K562 (cell line): Measurements from ENCODE around the gene CNOT9. TPM values are rescaled to one million over a fixed set of nuclear protein-coding genes. Genes with fewer than 3 reads are reported as not detected.

Experiments
- ATAC-seq: fragments of 200-7000 bp; cut with Tn5 transposase; 3 replicates; pipeline ENCODE4 v1.9.1; 2020; ENCODE audit warnings: moderate library complexity
- BruUV-seq: library from RNA; stranded (reverse); fragments of 400-500 nt; replicated peaks from 2 replicates; lab custom pipeline; 2021; lab: Mats Ljungman, UMichigan
- CTCF ChIA-PET: fragments of 300-600 bp; formaldehyde crosslinking; extraction: SDS; loops from one replicate; lab custom pipeline; 2021; ENCODE audit warnings: low intra/inter-chr PET ratio; lab: Yijun Ruan, JAX
- POLR2A ChIA-PET: fragments of 300-600, 350-650 bp; sonication (Branson Sonifier 250); formaldehyde crosslinking; extraction: SDS; loops from one replicate; lab custom pipeline; 2021; ENCODE audit warnings: antibody characterized with exemption, inconsistent platforms; lab: Yijun Ruan, JAX
- DNase-seq, 4 experiments: peaks; one replicate each; pipeline versions ENCODE4 v3.0.0 to v3.0.0-alpha.2; 2011 to 2018; ENCODE audit warnings: low spot score in 3 of 4, mixed read lengths in 3 of 4; ENCODE audit errors: extremely low read depth in 1 of 4
- FAIRE-seq: peaks from 2 replicates; lab custom pipeline; 2011; peaks lifted over from hg19 to GRCh38; lab: Jason Lieb, UNC
- H2AFZ ChIP-seq: 2 replicates; pipeline ENCODE4 v1.6.0; 2011; ENCODE audit warnings: low read depth, low read length, control low read depth, inconsistent platforms
- H3K27ac ChIP-seq: fragments of 200-600 bp; 3 replicates; pipeline ENCODE4 v1.8.0; 2011; ENCODE audit warnings: low read depth, mild to moderate bottlenecking, control low read depth, inconsistent platforms, low read length, moderate library complexity, mixed read lengths; ENCODE audit errors: extremely low read depth
- H3K27me3 ChIP-seq, 2 experiments: fragments of 300-600 bp in 1 of 2; 2 replicates in 1 of 2; 3 replicates in 1 of 2; pipeline versions ENCODE4 v1.6.0 to v1.8.0; 2011; ENCODE audit warnings: inconsistent platforms in 2 of 2, low read length in 2 of 2, mild to moderate bottlenecking in 1 of 2, mixed read lengths in 1 of 2, moderate library complexity in 1 of 2; ENCODE audit not compliant: control insufficient read depth in 2 of 2, insufficient read depth in 2 of 2
- H3K36me3 ChIP-seq: fragments of 300-600 bp; 3 replicates; pipeline ENCODE4 v1.8.0; 2011; ENCODE audit warnings: mild to moderate bottlenecking, low read length, inconsistent platforms; ENCODE audit not compliant: control insufficient read depth, insufficient read depth
- H3K4me1 ChIP-seq, 2 experiments: fragments of 200-600 bp in 1 of 2; replicated peaks in 1 of 2; 2 replicates in 1 of 2; 3 replicates in 1 of 2; pipeline versions ENCODE4 v1.5.1 to v1.8.0; 2011; ENCODE audit warnings: inconsistent platforms in 2 of 2, low read length in 2 of 2, mild to moderate bottlenecking in 1 of 2, mixed read lengths in 1 of 2, moderate library complexity in 1 of 2; ENCODE audit not compliant: control insufficient read depth in 2 of 2, insufficient read depth in 2 of 2
- H3K4me2 ChIP-seq: 2 replicates; pipeline ENCODE4 v1.6.1; 2011; ENCODE audit warnings: low read length, control low read depth, inconsistent platforms, mixed read lengths; ENCODE audit not compliant: insufficient read depth
- H3K4me3 ChIP-seq: fragments of 200-600 bp; sonication (generic), shearing (Covaris generic); 2 replicates; pipeline ENCODE4 v1.5.1; 2016; ENCODE audit warnings: control low read depth, inconsistent platforms
- H3K79me2 ChIP-seq: fragments of 200-600 bp; 3 replicates; pipeline ENCODE4 v1.8.0; 2011; ENCODE audit warnings: low read length, inconsistent platforms; ENCODE audit not compliant: control insufficient read depth, insufficient read depth
- H3K9ac ChIP-seq, 2 experiments: 2 replicates each; pipeline versions ENCODE4 v1.6.0 to v1.6.1; 2011; ENCODE audit warnings: low read depth in 2 of 2, low read length in 2 of 2, control low read depth in 1 of 2, inconsistent platforms in 1 of 2, mild to moderate bottlenecking in 1 of 2, mixed read lengths in 1 of 2; ENCODE audit not compliant: insufficient read depth in 1 of 2
- H3K9me1 ChIP-seq: one replicate; pipeline ENCODE4 v1.6.0; 2011; ENCODE audit warnings: inconsistent platforms, mild to moderate bottlenecking, low read length, moderate library complexity; ENCODE audit not compliant: control insufficient read depth, insufficient read depth
- H3K9me3 ChIP-seq: replicated peaks from 2 replicates; pipeline ENCODE4 v1.5.1; 2011; ENCODE audit warnings: low read depth, low read length, inconsistent platforms; ENCODE audit not compliant: control insufficient read depth, insufficient read depth
- H4K20me1 ChIP-seq: replicated peaks from 2 replicates; pipeline ENCODE4 v1.6.1; 2011; ENCODE audit warnings: low read length, inconsistent platforms, mixed read lengths; ENCODE audit not compliant: control insufficient read depth, insufficient read depth
- DDX20 ChIP-seq: fragments of 450-650 bp; IDR thresholded peaks from 2 replicates; pipeline ENCODE4 v1.6.1; 2016; ENCODE audit warnings: missing genetic modification characterization, low read depth, mild to moderate bottlenecking, missing compliant biosample characterization, moderate library complexity
- HIVEP1 ChIP-seq: fragments of 250-450 bp; sonication (Bioruptor Pico); IDR thresholded peaks from 2 replicates; pipeline ENCODE4 v1.4.0; 2020; ENCODE audit warnings: mild to moderate bottlenecking
- KDM2B ChIP-seq: fragments of 250-450 bp; sonication (Bioruptor Pico); IDR thresholded peaks from 2 replicates; pipeline ENCODE4 v1.8.0; 2021; ENCODE audit warnings: mild to moderate bottlenecking, moderate library complexity
- MCM2 ChIP-seq: fragments of 450-650 bp; IDR thresholded peaks from 2 replicates; pipeline ENCODE4 v1.6.1; 2017; ENCODE audit warnings: low read depth, mild to moderate bottlenecking
- MIER1 ChIP-seq: fragments of 450-650 bp; IDR thresholded peaks from 2 replicates; pipeline ENCODE4 v1.6.1; 2016; ENCODE audit warnings: antibody characterized with exemption, mild to moderate bottlenecking, low read depth
- NELFE ChIP-seq: IDR thresholded peaks from 2 replicates; pipeline ENCODE4 v1.6.1; 2011; ENCODE audit warnings: mild to moderate bottlenecking; ENCODE audit not compliant: insufficient read depth, insufficient read length
- PHB2 ChIP-seq: fragments of 450-650 bp; IDR thresholded peaks from 2 replicates; pipeline ENCODE4 v1.6.1; 2017; ENCODE audit warnings: low read depth
- RBFOX2 ChIP-seq: fragments of 200-400 bp; formaldehyde crosslinking; IDR thresholded peaks from 2 replicates; pipeline ENCODE4 v1.6.1; 2017; ENCODE audit warnings: low read depth, mild to moderate bottlenecking, low read length, moderate library complexity
- SAP30 ChIP-seq: fragments of 200-600 bp; sonication (generic); IDR thresholded peaks from 2 replicates; pipeline ENCODE4 v1.6.1; 2012; ENCODE audit warnings: borderline replicate concordance, low read depth, mild to moderate bottlenecking, moderate library complexity, low read length, control low read depth, inconsistent platforms; ENCODE audit not compliant: insufficient read depth, poor library complexity, severe bottlenecking
- SMAD3 ChIP-seq: fragments of 450-650 bp; formaldehyde crosslinking; conservative IDR thresholded peaks from 2 replicates; pipeline ENCODE4 v1.4.0; 2020; ENCODE audit warnings: mild to moderate bottlenecking
- SNIP1 ChIP-seq: fragments of 450-650 bp; IDR thresholded peaks from 2 replicates; pipeline ENCODE4 v1.7.1; 2017; ENCODE audit warnings: low read depth, mild to moderate bottlenecking
- SPI1 ChIP-seq: IDR thresholded peaks from 2 replicates; pipeline ENCODE4 v1.6.1; 2011; ENCODE audit warnings: low read depth, low read length, control low read depth, borderline replicate concordance
- TEAD2 ChIP-seq: fragments of 450-650 bp; IDR thresholded peaks from 2 replicates; pipeline ENCODE4 v1.6.1; 2016; ENCODE audit warnings: missing genetic modification characterization, control low read depth, missing compliant biosample characterization
- XRCC4 ChIP-seq: IDR thresholded peaks from one replicate; pipeline ENCODE4 v1.6.1; 2011; ENCODE audit not compliant: insufficient read depth, insufficient read length; ENCODE audit errors: extremely low read depth
- XRCC5 ChIP-seq: fragments of 200-400 bp; formaldehyde crosslinking; IDR thresholded peaks from 2 replicates; pipeline ENCODE4 v1.6.1; 2017; ENCODE audit warnings: low read depth, mild to moderate bottlenecking, low read length
- ZNF584 ChIP-seq: fragments of 200-800 bp; sonication (Bioruptor generic); IDR thresholded peaks from 2 replicates; pipeline ENCODE4 v1.6.1; 2016; ENCODE audit warnings: low read depth, mild to moderate bottlenecking, missing genetic modification characterization, missing compliant biosample characterization
- WGBS: fragments of 100-300 bp; shearing (Covaris generic); methylation state at CpG from one replicate; pipeline ENCODE4 v1.1.6; 2016; ENCODE audit warnings: low coverage, mixed read lengths; ENCODE audit not compliant: insufficient coverage; ENCODE audit errors: missing lambda C conversion rate; 5-methylcytosine and 5-hydroxymethylcytosine counted together
- in situ Hi-C: fragments of 300-500 bp; cut with MboI; formaldehyde crosslinking; loops from 4 replicates; pipeline ENCODE4 v1.15.0; 2018; ENCODE audit warnings: inconsistent platforms, mixed read lengths
- intact Hi-C: fragments of 100-400 bp; cut with micrococcal nuclease; formaldehyde crosslinking; loops from 2 replicates; pipeline ENCODE4 v1.14.2; 2022
- polyA plus RNA-seq, 8 experiments: library from polyadenylated mRNA; depleted of rRNA in 4 of 8; stranded (reverse) in 5 of 8; unstranded in 3 of 8; fragments of >200 nt; fragmentation: Nextera tagmentation in 2 of 8; fragmentation: Illumina TruSeq in 1 of 8; extraction: Ambion mirVana in 2 of 8; extraction: Trizol in 1 of 8; gene quantifications; 2 replicates each; pipeline versions ENCODE4 v1.2.1 to v1.2.3, GENCODE V29; 2011 to 2014; ENCODE audit warnings: inconsistent platforms in 1 of 8, missing spikeins in 1 of 8
- total RNA-seq, 7 experiments: library from RNA; depleted of rRNA in 6 of 7; stranded (reverse); fragments of >200 nt in 6 of 7; fragmentation: Illumina TruSeq in 2 of 7; extraction: Trizol in 2 of 7; gene quantifications; 2 replicates each; pipeline versions ENCODE4 v1.2.1 to v1.2.3, GENCODE V29; 2011 to 2021; ENCODE audit warnings: low replicate concordance in 1 of 7
- TF ChIP-seq, protein P1 (sequence below), 3 experiments: IDR thresholded peaks in 2 of 3; conservative IDR thresholded peaks in 1 of 3; 2 replicates each; pipeline ENCODE4 v1.5.1; 2011 to 2012; ENCODE audit warnings: low read length in 3 of 3, mild to moderate bottlenecking in 3 of 3, control low read depth in 2 of 3, improper control_type of control experiment in 1 of 3, inconsistent platforms in 1 of 3, low read depth in 1 of 3, mixed read lengths in 1 of 3, moderate library complexity in 1 of 3; ENCODE audit not compliant: insufficient read depth in 2 of 3
- TF ChIP-seq, protein P2 (sequence below): fragments of 450-650 bp; IDR thresholded peaks from 2 replicates; pipeline ENCODE4 v1.6.1; 2016; ENCODE audit warnings: mild to moderate bottlenecking

Gene CNOT9
- total and polyA plus RNA-seq, 9 of the 15 experiments (the other 6 are each of a cell fraction or from before 2014, with no cell fraction given): 19.0 to 82.6 (median 46.7) TPM

DNA sequence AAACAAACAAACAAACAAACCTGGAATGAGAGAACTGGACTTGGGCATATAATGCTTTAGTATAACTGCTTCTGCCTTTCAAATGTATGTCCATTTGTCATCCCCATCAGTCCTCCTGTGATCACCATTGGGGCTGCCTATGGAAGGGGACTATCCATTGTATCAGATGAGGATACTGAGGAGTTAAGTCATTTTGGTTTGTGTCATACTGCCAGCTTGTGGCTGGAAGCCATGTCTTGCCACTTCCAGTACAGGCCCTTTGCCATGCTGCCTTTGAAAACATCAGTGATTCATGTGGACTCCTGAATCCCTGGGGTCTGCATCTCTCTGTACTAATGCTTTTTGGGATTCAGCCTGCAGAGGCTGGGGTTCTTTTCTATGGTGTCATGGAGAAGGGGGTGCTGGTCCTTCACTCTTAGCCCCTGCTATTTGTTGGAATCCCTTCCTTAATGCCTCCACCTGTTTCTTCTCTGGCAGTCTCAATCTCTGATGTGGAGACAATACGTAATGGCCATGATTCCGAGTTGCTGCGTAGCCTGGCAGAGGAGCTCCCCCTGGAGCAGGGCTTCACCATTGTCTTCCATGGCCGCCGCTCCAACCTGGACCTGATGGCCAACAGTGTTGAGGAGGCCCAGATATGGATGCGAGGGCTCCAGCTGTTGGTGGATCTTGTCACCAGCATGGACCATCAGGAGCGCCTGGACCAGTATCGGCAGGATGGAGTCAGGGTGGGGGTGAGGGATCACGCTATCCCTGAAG, 49.6 kb downstream of the CNOT9 start (continued):
- TF ChIP-seq, protein P1, sequence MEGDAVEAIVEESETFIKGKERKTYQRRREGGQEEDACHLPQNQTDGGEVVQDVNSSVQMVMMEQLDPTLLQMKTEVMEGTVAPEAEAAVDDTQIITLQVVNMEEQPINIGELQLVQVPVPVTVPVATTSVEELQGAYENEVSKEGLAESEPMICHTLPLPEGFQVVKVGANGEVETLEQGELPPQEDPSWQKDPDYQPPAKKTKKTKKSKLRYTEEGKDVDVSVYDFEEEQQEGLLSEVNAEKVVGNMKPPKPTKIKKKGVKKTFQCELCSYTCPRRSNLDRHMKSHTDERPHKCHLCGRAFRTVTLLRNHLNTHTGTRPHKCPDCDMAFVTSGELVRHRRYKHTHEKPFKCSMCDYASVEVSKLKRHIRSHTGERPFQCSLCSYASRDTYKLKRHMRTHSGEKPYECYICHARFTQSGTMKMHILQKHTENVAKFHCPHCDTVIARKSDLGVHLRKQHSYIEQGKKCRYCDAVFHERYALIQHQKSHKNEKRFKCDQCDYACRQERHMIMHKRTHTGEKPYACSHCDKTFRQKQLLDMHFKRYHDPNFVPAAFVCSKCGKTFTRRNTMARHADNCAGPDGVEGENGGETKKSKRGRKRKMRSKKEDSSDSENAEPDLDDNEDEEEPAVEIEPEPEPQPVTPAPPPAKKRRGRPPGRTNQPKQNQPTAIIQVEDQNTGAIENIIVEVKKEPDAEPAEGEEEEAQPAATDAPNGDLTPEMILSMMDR (IDR thresholded peaks at IDR 0.05 in 2 of 3, conservative IDR thresholded peaks at IDR 0.05 in 1 of 3; ENCODE audit: insufficient read depth in 2 of 3, low read depth in 1 of 3, low read length in 3 of 3): peak in 1 of 3 experiments; percentile 13; a peak in 1 of 6 replicates
- TF ChIP-seq, all 486 proteins: peak for 4

DNA sequence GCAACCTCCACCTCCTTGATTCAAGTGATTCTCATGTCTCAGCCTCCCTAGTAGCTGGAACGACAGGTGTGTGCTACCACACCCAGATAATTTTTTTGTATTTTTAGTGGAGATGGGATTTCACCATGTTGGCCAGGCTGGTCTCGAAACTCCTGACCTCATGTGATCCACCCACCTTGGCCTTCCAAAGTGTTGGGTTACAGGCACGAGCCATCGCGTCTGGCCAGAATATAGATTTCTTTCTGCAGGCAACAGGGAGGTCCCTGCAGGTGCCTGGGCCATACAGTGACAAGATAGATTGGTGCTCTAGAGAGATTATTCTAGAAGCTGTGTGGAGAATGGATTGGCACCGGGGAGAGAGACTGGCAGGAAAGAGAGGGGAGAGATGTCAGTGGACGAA, 52.4 kb downstream of the CNOT9 start:
- TF ChIP-seq SNIP1 (no peak), SAP30 (no peak), HIVEP1 (CRISPR knock-in tag) (no peak), MIER1 (no peak), NELFE (no peak), XRCC5 (no peak), ZNF584 (CRISPR knock-in tag) (no peak), MCM2 (no peak), RBFOX2 (no peak), XRCC4 (no peak), KDM2B (CRISPR knock-in tag) (no peak), SPI1 (no peak), TEAD2 (no peak), SMAD3 (CRISPR knock-in tag) (no peak), PHB2 (no peak), DDX20 (tag) (no peak)
- TF ChIP-seq, protein P2, sequence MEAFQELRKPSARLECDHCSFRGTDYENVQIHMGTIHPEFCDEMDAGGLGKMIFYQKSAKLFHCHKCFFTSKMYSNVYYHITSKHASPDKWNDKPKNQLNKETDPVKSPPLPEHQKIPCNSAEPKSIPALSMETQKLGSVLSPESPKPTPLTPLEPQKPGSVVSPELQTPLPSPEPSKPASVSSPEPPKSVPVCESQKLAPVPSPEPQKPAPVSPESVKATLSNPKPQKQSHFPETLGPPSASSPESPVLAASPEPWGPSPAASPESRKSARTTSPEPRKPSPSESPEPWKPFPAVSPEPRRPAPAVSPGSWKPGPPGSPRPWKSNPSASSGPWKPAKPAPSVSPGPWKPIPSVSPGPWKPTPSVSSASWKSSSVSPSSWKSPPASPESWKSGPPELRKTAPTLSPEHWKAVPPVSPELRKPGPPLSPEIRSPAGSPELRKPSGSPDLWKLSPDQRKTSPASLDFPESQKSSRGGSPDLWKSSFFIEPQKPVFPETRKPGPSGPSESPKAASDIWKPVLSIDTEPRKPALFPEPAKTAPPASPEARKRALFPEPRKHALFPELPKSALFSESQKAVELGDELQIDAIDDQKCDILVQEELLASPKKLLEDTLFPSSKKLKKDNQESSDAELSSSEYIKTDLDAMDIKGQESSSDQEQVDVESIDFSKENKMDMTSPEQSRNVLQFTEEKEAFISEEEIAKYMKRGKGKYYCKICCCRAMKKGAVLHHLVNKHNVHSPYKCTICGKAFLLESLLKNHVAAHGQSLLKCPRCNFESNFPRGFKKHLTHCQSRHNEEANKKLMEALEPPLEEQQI: no peak
- 3% methylated on average over 6 of the region's 7 CpGs for WGBS
- Histone ChIP-seq H3K36me3 (no peaks in the 10 kb centered on the region), H3K9me3 (no peaks in the 10 kb centered on the region), H3K4me3 (no peak overlapping the region), H3K4me2 (no peak overlapping the region), H2AFZ (no peak overlapping the region), H3K27me3 (no peaks in the 10 kb centered on the region), H3K4me1 (no peaks in the 10 kb centered on the region; a peak in 1 of 5 replicates), H4K20me1 (no peaks in the 10 kb centered on the region), H3K9me1 (no peaks in the 10 kb centered on the region), H3K9ac (no peak overlapping the region), H3K79me2 (no peaks in the 10 kb centered on the region), H3K27ac (no peak overlapping the region)
- DNase-seq (no peak), ATAC-seq (no peak), FAIRE-seq (no peak)
- in situ Hi-C loops (no loop called here), intact Hi-C loops (no loop called here)
- POLR2A ChIA-PET: no interaction called here
- CTCF ChIA-PET: no interaction called here
- BruUV-seq: no TSS peak
